ENCODE results near the gene FARP1. TPM values are rescaled to one million over a fixed set of nuclear protein-coding genes. Genes with fewer than 3 reads are reported as not detected.

FARP1 gene
- total RNA-seq, 2 donors from 2014 or later: 89.5 to 93.6 TPM

DNA sequence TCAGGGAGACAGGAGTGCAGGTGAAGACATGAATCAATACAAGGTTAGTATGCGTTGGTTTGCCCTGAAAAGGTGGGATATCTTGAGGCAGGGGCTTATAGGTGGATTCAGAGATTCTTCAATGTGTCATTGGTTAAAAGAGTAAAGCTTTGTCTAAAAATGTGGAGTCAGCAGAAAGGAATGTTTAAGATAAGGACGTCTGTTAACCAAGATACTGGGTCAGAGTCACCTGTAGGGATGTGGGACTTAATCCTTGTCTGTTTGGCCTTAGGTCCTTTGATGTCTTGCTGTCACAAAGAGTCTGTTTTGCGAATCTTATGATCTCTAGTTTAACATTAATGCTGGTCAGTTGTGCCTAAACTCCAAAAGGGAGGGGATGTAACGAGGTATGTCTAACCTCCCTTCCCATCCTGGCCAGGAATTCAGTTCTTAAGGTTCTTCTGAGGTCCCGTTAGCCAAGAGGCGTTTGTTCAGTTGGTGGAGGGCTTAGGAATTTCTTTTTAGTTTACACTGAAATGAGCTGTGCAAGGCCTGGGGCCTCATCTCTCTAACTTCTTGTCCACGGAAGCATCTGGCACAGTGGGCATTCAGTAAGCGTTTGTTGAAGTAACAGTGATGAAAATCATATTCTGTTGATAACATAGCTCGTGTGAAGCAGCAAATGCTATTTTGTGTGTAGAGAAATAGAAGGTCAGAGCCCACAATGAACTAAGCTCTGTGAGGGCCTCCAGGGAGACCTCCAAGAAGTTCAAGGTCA, 130.4 kb downstream of the FARP1 start:
- H3K4me1 ChIP-seq: peaks cover 49% of the 10 kb centered on the region
- 68 to 70% methylated on average over 9 of the region's 9 CpGs for WGBS, 2 donors
- H3K27ac ChIP-seq: peak overlapping the region in 3 of 4 donors; percentile 18 to 68 (median 26)
- peak; percentile 45 for ATAC-seq
- no peaks in the 10 kb centered on the region for H3K36me3 ChIP-seq (replicated peaks in 1 of 2; ENCODE audit: insufficient read depth in 1 of 2, low read depth in 2 of 2)
- no peaks in the 10 kb centered on the region for H3K27me3 ChIP-seq
- H3K4me3 ChIP-seq: no peak overlapping the region
- TF ChIP-seq CTCF (IDR thresholded peaks at IDR 0.05) (no peak), POLR2A (IDR thresholded peaks at IDR 0.05) (no peak)
- intact Hi-C loops (cut with DNase I): loop anchor here (10.0 kb wide), 1 partner anchor 48 kb away; no protein-coding TSS in a partner anchor
- H3K9me3 ChIP-seq: no peaks in the 10 kb centered on the region
- DNase-seq: no peak

GRCh38 chr13:98273824-98274742, 131.2 kb downstream of the FARP1 start:
- H3K4me1 ChIP-seq: peaks cover 48% of the 10 kb centered on the region
- TF ChIP-seq POLR2A (IDR thresholded peaks at IDR 0.05) (no peak), CTCF (IDR thresholded peaks at IDR 0.05) (no peak)
- H3K27ac ChIP-seq: peak overlapping the region; percentile 18 to 68 (median 28)
- no peaks in the 10 kb centered on the region for H3K9me3 ChIP-seq
- no peaks in the 10 kb centered on the region for H3K27me3 ChIP-seq
- no peaks in the 10 kb centered on the region for H3K36me3 ChIP-seq (replicated peaks in 1 of 2; ENCODE audit: insufficient read depth in 1 of 2, low read depth in 2 of 2)
- DNase-seq (peak in 1 of 4 donors; percentile 32), ATAC-seq (no peak)
- WGBS, 2 donors: 43 to 58% methylated on average over 12 of the region's 12 CpGs
- no peak overlapping the region for H3K4me3 ChIP-seq
- intact Hi-C loops (cut with DNase I): loop anchor here (10.0 kb wide), 1 partner anchor 49 kb away; no protein-coding TSS in a partner anchor

GRCh38 chr13:98274921-98275487, 132.1 kb downstream of the FARP1 start:
- TF ChIP-seq CTCF (IDR thresholded peaks at IDR 0.05): no peak
- no peak for TF ChIP-seq POLR2A (IDR thresholded peaks at IDR 0.05)
- no peaks in the 10 kb centered on the region for H3K9me3 ChIP-seq
- H3K4me3 ChIP-seq: no peak overlapping the region
- DNase-seq (no peak), ATAC-seq (no peak)
- H3K27ac ChIP-seq: peak overlapping the region in 1 of 4 donors; percentile 68
- intact Hi-C loops (cut with DNase I): loop anchor here (10.0 kb wide), 1 partner anchor 50 kb away; no protein-coding TSS in a partner anchor
- no peaks in the 10 kb centered on the region for H3K36me3 ChIP-seq (replicated peaks in 1 of 2; ENCODE audit: insufficient read depth in 1 of 2, low read depth in 2 of 2)
- peaks cover 48% of the 10 kb centered on the region for H3K4me1 ChIP-seq
- H3K27me3 ChIP-seq: no peaks in the 10 kb centered on the region
- 65 to 88% methylated on average over 2 of the region's 2 CpGs for WGBS, 2 donors

DNA sequence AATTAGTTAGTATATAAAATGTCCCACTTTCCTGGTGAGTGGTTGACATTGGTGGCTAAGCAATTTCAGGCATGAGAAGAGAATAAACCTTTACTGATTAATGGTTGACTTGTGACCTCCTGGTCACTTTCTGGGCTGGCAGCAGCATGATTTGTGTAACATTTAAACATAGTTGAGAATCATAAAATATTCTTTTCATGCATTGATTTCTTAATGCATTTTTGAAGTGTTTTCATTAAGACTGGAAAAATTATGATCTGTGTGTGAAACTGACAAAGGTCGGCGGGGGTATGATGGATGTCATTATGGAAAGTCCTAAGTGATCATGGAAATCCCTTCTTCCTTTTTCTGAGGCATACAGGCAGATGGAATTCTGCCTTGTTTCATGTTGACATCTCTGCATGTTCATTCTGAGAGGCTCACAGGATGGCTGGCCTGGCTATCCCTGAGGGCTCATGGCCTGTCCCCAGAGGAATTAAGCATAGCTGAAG, 132.8 kb downstream of the FARP1 start:
- peaks cover 48% of the 10 kb centered on the region for H3K4me1 ChIP-seq

More for the DNA sequence above, 132.8 kb downstream of the FARP1 start:
- H3K27me3 ChIP-seq: no peaks in the 10 kb centered on the region
- H3K36me3 ChIP-seq (replicated peaks in 1 of 2; ENCODE audit: insufficient read depth in 1 of 2, low read depth in 2 of 2): no peaks in the 10 kb centered on the region
- ATAC-seq (no peak), DNase-seq (no peak)
- WGBS, 2 donors: 57 to 73% methylated on average over 2 of the region's 2 CpGs
- peak overlapping the region in 3 of 4 donors; percentile 17 to 68 (median 29) for H3K27ac ChIP-seq
- intact Hi-C loops (cut with DNase I): loop anchor here (10.0 kb wide), 1 partner anchor 51 kb away; no protein-coding TSS in a partner anchor
- H3K9me3 ChIP-seq: no peaks in the 10 kb centered on the region
- H3K4me3 ChIP-seq: no peak overlapping the region
- TF ChIP-seq CTCF (IDR thresholded peaks at IDR 0.05): no peak
- no peak for TF ChIP-seq POLR2A (IDR thresholded peaks at IDR 0.05)

Data from body of pancreas (tissue), 4 donors.